Bronchial epithelial cell (primary cell): ENCODE data around the gene ZSWIM2. TPM values are rescaled to one million over a fixed set of nuclear protein-coding genes. Genes with fewer than 3 reads are reported as not detected.
"Not testable (repeated sequence)": the region's sequence is repeated elsewhere in the genome, so short reads cannot be mapped to it uniquely, and the experiment has no call there.

Experiments used
- DNase-seq: peaks from one replicate; pipeline ENCODE4 v3.0.0-alpha.2; 2010; ENCODE audit warnings: low read depth
- FAIRE-seq: peaks from 2 replicates; lab custom pipeline; 2011; peaks lifted over from hg19 to GRCh38; lab: Jason Lieb, UNC
- H3K27me3 ChIP-seq: 2 replicates; pipeline ENCODE4 v1.5.1; 2011; ENCODE audit warnings: low read length; ENCODE audit not compliant: control insufficient read depth, insufficient read depth
- H3K36me3 ChIP-seq: 2 replicates; pipeline ENCODE4 v1.5.1; 2011; ENCODE audit warnings: low read length; ENCODE audit not compliant: control insufficient read depth, insufficient read depth
- H3K4me3 ChIP-seq: 2 replicates; pipeline ENCODE4 v1.5.1; 2011; ENCODE audit warnings: mild to moderate bottlenecking, low read depth, low read length, control low read depth
- total RNA-seq: library from RNA; depleted of rRNA; stranded (reverse); fragments of >200 nt; gene quantifications from 2 replicates; pipeline ENCODE4 v1.2.1, GENCODE V29; 2014
- TF ChIP-seq, protein P1 (sequence below): IDR thresholded peaks from 2 replicates; pipeline ENCODE4 v1.5.1; 2011; ENCODE audit warnings: mild to moderate bottlenecking, moderate library complexity, low read length, control low read depth, inconsistent platforms; ENCODE audit not compliant: insufficient read depth, severe bottlenecking

ZSWIM2 gene
- total RNA-seq, 1 donor from 2014 or later = not detected

DNA sequence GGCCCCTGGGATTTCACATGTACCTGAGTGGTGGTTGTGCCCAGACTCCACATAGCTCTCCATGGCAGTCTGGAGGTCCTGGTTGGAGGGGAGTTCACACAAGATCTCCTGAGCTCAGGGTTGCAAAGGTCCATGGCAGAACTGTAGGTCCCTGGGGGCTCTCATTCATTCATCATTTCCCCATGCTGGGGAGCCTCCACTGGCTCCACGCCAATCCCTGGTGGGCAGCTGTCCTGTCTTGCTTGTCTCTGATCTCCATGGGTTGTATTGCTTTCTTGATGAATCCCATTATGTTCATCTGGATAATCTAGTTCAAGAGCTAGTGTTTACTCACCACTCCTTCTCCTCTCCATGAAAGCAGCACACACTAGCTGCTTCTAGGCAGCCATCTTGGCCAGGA, 42.4 kb downstream of the ZSWIM2 start:
- no peak for FAIRE-seq
- no peaks in the 10 kb centered on the region for H3K27me3 ChIP-seq
- TF ChIP-seq, protein P1, sequence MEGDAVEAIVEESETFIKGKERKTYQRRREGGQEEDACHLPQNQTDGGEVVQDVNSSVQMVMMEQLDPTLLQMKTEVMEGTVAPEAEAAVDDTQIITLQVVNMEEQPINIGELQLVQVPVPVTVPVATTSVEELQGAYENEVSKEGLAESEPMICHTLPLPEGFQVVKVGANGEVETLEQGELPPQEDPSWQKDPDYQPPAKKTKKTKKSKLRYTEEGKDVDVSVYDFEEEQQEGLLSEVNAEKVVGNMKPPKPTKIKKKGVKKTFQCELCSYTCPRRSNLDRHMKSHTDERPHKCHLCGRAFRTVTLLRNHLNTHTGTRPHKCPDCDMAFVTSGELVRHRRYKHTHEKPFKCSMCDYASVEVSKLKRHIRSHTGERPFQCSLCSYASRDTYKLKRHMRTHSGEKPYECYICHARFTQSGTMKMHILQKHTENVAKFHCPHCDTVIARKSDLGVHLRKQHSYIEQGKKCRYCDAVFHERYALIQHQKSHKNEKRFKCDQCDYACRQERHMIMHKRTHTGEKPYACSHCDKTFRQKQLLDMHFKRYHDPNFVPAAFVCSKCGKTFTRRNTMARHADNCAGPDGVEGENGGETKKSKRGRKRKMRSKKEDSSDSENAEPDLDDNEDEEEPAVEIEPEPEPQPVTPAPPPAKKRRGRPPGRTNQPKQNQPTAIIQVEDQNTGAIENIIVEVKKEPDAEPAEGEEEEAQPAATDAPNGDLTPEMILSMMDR = no peak
- DNase-seq = no peak
- H3K4me3 ChIP-seq = no peak overlapping the region
- no peaks in the 10 kb centered on the region for H3K36me3 ChIP-seq

DNA sequence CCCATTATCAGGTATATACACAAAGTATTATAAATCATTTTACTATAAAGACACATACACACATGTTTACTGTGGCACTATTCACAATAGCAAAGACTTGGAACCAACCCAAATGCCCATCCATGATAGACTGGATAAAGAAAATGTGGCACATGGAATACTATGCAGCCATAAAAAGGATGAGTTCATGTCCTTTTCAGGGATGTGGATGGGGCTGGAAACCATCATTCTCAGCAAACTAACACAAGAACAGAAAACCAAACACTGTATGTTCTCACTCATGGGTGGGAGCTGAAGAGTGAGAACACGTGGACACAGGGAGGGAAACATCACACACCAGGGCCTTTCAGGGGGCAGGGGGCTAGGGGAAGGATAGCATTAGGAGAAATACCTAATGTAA, 50.4 kb downstream of the ZSWIM2 start:
- H3K36me3 ChIP-seq, H3K27me3 ChIP-seq, DNase-seq, H3K4me3 ChIP-seq, FAIRE-seq: not testable (repeated sequence)

DNA sequence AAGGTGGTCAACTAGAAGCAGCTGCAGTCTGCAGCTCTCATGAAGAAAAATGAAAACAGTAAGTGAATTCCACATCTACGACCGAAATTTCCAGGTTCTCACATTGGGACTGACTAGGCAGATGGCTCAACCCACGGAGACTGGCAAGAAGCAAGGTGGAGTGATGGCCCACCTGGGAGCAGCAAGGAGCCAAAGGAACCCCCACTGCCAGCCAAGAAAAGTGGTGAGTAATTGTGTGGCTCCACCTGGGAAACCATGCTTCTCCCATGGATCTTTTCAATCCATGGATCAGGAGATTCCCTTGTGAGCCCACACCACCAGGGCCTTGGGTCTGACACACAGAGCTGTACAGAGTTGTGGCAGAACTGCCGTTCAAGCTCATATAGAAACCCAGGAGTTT, 64.0 kb downstream of the ZSWIM2 start:
- Histone ChIP-seq H3K4me3 (no peak overlapping the region), H3K27me3 (no peaks in the 10 kb centered on the region), H3K36me3 (no peaks in the 10 kb centered on the region)
- FAIRE-seq (no peak), DNase-seq (no peak)
- TF ChIP-seq, protein P1 = no peak

GRCh38 chr2:186783254-186783653, 65.7 kb downstream of the ZSWIM2 start:
- FAIRE-seq = no peak
- TF ChIP-seq, protein P1 = no peak
- no peaks in the 10 kb centered on the region for H3K27me3 ChIP-seq
- no peak overlapping the region for H3K4me3 ChIP-seq
- DNase-seq = no peak
- no peaks in the 10 kb centered on the region for H3K36me3 ChIP-seq

DNA sequence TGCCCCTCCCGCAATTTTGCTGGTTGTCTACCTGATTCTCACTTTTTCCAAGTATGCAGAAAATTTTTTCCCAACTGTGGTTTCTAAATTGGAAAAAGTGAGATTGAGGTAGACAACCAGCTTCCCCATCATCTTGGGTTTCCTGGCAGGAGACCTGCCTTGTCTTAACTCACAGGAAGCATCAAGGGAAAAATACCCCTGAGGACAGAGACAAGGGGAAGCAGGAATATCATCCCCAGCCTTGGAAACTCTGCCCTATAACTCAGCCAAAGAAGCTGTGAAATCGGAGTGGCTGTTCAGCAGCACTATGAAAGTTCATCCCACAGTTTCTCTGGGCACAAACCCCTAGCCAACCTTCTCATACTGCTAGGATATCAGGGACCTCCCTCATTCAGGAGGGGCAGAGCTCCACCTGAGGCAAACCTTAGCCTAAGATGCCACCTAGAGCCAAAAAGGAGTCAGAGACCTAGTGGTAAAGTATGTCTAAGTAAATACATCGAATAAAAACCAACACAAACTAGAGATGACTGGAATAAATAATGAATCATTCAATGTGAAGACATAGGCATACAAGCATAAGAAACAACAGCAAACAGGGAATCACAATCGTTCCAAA, 68.2 kb downstream of the ZSWIM2 start:
- no peaks in the 10 kb centered on the region for H3K36me3 ChIP-seq
- H3K27me3 ChIP-seq = no peaks in the 10 kb centered on the region
- FAIRE-seq (no peak), DNase-seq (peak; percentile 60)
- TF ChIP-seq, protein P1 = no peak
- no peak overlapping the region for H3K4me3 ChIP-seq

Other genes starting within 250 kb of the ZSWIM2 start
- gene FAM171B, start 155.1 kb downstream of the ZSWIM2 start, total RNA-seq = 0.79 and 1.3 TPM in 2 replicates